ENCODE data around the gene CCDC159. TPM values are rescaled to one million over a fixed set of nuclear protein-coding genes. Genes with fewer than 3 reads are reported as not detected.

Gene CCDC159
- total RNA-seq, 1 donor from 2014 or later = 8.0 TPM

DNA sequence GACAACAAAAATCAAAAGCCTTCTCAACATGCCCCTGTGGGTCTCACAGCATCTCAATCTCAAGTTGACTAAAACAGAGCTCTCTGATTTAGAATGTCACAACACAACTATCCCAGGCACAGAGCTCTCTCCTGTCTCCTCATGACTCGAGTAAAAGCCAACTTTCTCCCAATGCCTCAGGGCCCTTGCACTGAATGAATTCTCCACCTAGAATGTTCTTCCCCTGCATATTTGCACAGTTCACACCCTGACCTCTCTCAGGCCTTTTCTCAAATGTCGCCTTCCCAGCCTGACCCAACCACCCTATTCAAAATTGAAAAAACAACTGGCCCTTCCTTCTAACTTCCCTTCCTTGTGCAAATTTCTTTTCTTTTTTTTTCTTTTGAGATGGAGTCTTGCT, 24.4 kb downstream of the CCDC159 start:
- no peak overlapping the region for H3K4me3 Mint-ChIP-seq (ENCODE audit: unreplicated experiment)
- peaks cover 3% of the 10 kb centered on the region for H3K9me3 Mint-ChIP-seq (ENCODE audit: unreplicated experiment)
- H3K4me1 Mint-ChIP-seq (ENCODE audit: low read depth, unreplicated experiment) = peaks cover 12% of the 10 kb centered on the region
- TF ChIP-seq, protein P1, sequence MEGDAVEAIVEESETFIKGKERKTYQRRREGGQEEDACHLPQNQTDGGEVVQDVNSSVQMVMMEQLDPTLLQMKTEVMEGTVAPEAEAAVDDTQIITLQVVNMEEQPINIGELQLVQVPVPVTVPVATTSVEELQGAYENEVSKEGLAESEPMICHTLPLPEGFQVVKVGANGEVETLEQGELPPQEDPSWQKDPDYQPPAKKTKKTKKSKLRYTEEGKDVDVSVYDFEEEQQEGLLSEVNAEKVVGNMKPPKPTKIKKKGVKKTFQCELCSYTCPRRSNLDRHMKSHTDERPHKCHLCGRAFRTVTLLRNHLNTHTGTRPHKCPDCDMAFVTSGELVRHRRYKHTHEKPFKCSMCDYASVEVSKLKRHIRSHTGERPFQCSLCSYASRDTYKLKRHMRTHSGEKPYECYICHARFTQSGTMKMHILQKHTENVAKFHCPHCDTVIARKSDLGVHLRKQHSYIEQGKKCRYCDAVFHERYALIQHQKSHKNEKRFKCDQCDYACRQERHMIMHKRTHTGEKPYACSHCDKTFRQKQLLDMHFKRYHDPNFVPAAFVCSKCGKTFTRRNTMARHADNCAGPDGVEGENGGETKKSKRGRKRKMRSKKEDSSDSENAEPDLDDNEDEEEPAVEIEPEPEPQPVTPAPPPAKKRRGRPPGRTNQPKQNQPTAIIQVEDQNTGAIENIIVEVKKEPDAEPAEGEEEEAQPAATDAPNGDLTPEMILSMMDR (IDR thresholded peaks at IDR 0.05; ENCODE audit: partially characterized antibody, unreplicated experiment) = no peak
- peaks cover 6% of the 10 kb centered on the region for H3K27me3 Mint-ChIP-seq (ENCODE audit: unreplicated experiment)
- H3K27ac Mint-ChIP-seq (ENCODE audit: unreplicated experiment) = no peak overlapping the region
- no peak for DNase-seq
- H3K36me3 Mint-ChIP-seq (ENCODE audit: unreplicated experiment) = no peaks in the 10 kb centered on the region

DNA sequence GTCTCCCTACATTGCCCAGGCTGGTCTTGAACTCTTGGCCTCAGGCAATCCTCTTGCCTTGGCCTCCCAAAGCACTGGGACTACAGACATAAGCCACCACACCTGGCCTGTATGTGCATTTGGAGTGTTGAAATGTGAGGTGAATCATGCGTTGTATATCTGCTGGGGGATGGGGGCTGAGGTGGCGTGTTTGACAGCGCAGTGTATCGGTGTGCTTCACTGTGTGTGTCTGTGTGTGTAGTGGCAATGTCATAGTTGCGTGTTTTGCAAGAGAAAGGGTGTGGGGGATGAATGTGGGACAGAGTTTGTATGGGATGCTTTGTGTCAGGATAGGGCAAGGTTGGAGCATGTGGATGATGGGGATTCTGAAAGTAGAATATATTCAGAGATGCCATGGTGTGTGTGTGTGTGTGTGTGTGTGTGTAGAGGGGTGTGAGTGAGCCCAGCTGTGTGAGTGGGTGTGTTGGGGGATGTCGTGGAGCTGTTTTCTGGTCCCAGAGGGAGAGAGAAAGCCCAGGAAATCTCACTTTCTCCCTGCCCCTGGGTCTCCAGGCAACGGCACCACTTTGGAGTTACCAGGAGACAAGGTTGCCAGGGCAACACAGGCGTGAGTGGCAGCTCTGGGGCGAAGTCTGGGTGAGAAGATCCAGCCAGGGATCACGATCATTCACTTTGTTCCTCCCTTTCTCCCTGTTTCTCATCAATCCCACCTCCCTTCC, 27.0 kb downstream of the CCDC159 start:
- no peak overlapping the region for H3K27ac Mint-ChIP-seq (ENCODE audit: unreplicated experiment)
- H3K27me3 Mint-ChIP-seq (ENCODE audit: unreplicated experiment) = peaks cover 12% of the 10 kb centered on the region
- peaks cover 12% of the 10 kb centered on the region for H3K4me1 Mint-ChIP-seq (ENCODE audit: low read depth, unreplicated experiment)
- H3K36me3 Mint-ChIP-seq (ENCODE audit: unreplicated experiment) = no peaks in the 10 kb centered on the region
- TF ChIP-seq, protein P1 (IDR thresholded peaks at IDR 0.05; ENCODE audit: partially characterized antibody, unreplicated experiment) = no peak
- H3K4me3 Mint-ChIP-seq (ENCODE audit: unreplicated experiment) = no peak overlapping the region
- DNase-seq = peak; percentile 86
- peaks cover 5% of the 10 kb centered on the region for H3K9me3 Mint-ChIP-seq (ENCODE audit: unreplicated experiment)

DNA sequence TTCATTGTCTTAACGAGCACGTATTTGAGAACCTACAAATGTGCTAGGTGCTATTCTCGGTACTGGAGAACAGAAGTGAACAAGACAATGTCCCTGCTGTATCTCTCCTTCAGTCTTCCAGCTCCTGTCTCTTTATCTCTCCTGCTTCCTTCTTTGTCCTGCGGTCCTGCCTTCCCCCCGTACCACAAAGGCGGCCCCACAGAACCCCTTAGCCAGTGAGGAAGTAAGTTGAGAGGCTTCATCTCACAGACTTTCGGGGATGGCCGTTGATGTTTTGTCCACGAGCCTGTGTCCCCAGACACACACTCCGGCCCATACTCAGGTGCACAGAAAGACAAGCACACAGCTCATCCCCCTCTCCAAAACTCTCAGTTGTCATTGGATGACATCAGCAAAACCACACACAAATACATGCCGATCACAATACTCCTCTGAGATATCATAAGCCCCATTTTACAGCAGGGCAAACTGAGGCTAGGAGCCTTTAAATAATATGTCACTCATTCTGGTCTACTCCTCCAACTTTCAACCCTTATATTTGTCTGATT, 27.6 kb downstream of the CCDC159 start:
- TF ChIP-seq, protein P1 (IDR thresholded peaks at IDR 0.05; ENCODE audit: partially characterized antibody, unreplicated experiment) = no peak
- Mint-ChIP-seq H3K4me1 (ENCODE audit: low read depth, unreplicated experiment) (peaks cover 12% of the 10 kb centered on the region), H3K27me3 (ENCODE audit: unreplicated experiment) (peaks cover 12% of the 10 kb centered on the region), H3K27ac (ENCODE audit: unreplicated experiment) (no peak overlapping the region), H3K4me3 (ENCODE audit: unreplicated experiment) (no peak overlapping the region), H3K36me3 (ENCODE audit: unreplicated experiment) (no peaks in the 10 kb centered on the region), H3K9me3 (ENCODE audit: unreplicated experiment) (peaks cover 3% of the 10 kb centered on the region)
- DNase-seq = no peak

DNA sequence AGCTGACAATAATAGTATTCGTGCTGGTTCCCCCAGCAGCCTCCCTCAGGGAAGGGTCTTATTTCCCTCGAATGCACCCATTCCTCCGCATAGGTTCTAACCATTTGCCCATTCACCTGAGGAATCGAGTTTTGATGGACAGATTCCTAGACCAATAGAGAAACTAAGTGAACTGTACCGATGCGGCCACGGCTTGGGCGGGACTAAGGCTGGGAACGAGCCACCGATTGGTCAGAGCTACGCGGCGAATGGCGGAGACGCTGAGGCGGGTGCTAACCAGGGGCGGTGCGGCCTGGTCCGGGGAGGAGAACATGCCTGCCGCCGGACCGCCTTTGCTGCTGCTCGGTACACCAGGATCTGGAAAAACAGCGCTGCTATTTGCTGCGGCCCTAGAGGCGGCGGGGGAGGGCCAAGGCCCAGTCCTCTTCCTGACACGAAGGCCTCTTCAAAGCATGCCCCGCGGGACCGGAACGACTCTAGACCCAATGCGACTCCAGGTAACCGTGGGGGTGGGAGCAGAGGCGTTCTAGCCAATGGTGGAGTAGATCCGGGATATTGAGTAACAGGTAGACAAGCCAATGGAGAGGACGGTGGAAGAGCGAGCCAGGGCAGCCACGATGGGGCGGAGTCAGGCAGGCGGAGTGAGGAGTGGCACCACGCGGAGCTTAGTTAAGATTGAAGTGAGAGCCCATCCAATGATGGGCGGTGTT, 28.3 kb downstream of the CCDC159 start, which contains the start of gene SWSAP1:
Gene SWSAP1 (plus strand): TSS at position 234 of the 710 bp plus-strand sequence. CDS start 15 bp downstream, at position 249.
- no peaks in the 10 kb centered on the region for H3K36me3 Mint-ChIP-seq (ENCODE audit: unreplicated experiment)
- TF ChIP-seq, protein P1 (IDR thresholded peaks at IDR 0.05; ENCODE audit: partially characterized antibody, unreplicated experiment) = no peak
- H3K27me3 Mint-ChIP-seq (ENCODE audit: unreplicated experiment) = peaks cover 12% of the 10 kb centered on the region
- H3K4me1 Mint-ChIP-seq (ENCODE audit: low read depth, unreplicated experiment) = peaks cover 9% of the 10 kb centered on the region
- no peak within 1 kb of the TSS for H3K4me3 Mint-ChIP-seq (ENCODE audit: unreplicated experiment)
- H3K27ac Mint-ChIP-seq (ENCODE audit: unreplicated experiment) = no peak within 1 kb of the TSS
- peak; percentile 97 for DNase-seq
- peaks cover 3% of the 10 kb centered on the region for H3K9me3 Mint-ChIP-seq (ENCODE audit: unreplicated experiment)

Data from glutamatergic neuron (in vitro differentiated cells).